ENCODE data around the gene NCAM1.
A peak's percentile ranks its signal among the peaks of the same experiment; 100 is the strongest.

Gene NCAM1

GRCh38 chr11:113308601-113309000, 347.4 kb downstream of the NCAM1 start:
- Histone ChIP-seq H3K27me3 (ENCODE audit: insufficient read depth, low read length, poor library complexity) (no peaks in the 10 kb centered on the region), H4K8ac (ENCODE audit: low read depth, low read length) (no peak overlapping the region), H3K36me3 (ENCODE audit: control insufficient read depth, insufficient read depth, low read length) (no peaks in the 10 kb centered on the region), H3K23ac (ENCODE audit: low read length) (peak overlapping the region; percentile 50), H3K4me1 (ENCODE audit: control insufficient read depth, low read depth, low read length) (no peaks in the 10 kb centered on the region), H2BK5ac (ENCODE audit: low read length) (no peak overlapping the region), H4K5ac (ENCODE audit: low read length) (no peak overlapping the region), H2BK15ac (replicated peaks; ENCODE audit: low read depth) (no peak overlapping the region), H3K79me1 (ENCODE audit: low read length) (no peaks in the 10 kb centered on the region), H3K9ac (ENCODE audit: low read length) (no peak overlapping the region), H3K56ac (ENCODE audit: low read length) (no peak overlapping the region), H3K27ac (ENCODE audit: low read depth, low read length) (no peak overlapping the region), H2BK120ac (ENCODE audit: low read depth, low read length) (no peak overlapping the region), H3K4me2 (ENCODE audit: low read length) (no peak overlapping the region), H2AK5ac (ENCODE audit: low read length) (no peak overlapping the region), H3K4ac (ENCODE audit: low read depth, low read length) (no peak overlapping the region), H3K79me2 (ENCODE audit: control insufficient read depth, insufficient read depth, low read length) (no peaks in the 10 kb centered on the region), H3K4me3 (ENCODE audit: low read length) (no peak overlapping the region), H3K18ac (ENCODE audit: low read length) (no peak overlapping the region)
- no CpG with 5 or more reads among the region's 2 CpGs for WGBS (ENCODE audit: extremely low coverage, insufficient coverage, low lambda C conversion rate)
- no peak for DNase-seq

GRCh38 chr11:113311536-113311935, 350.3 kb downstream of the NCAM1 start:
- no peaks in the 10 kb centered on the region for H3K4me1 ChIP-seq (ENCODE audit: control insufficient read depth, low read depth, low read length)
- no peaks in the 10 kb centered on the region for H3K27me3 ChIP-seq (ENCODE audit: insufficient read depth, low read length, poor library complexity)
- no peak overlapping the region for H3K56ac ChIP-seq (ENCODE audit: low read length)
- no CpG with 5 or more reads among the region's 1 CpG for WGBS (ENCODE audit: extremely low coverage, insufficient coverage, low lambda C conversion rate)
- H3K27ac ChIP-seq (ENCODE audit: low read depth, low read length), result no peak overlapping the region
- no peak overlapping the region for H2AK5ac ChIP-seq (ENCODE audit: low read length)
- H3K23ac ChIP-seq (ENCODE audit: low read length), result no peak overlapping the region
- no peak overlapping the region for H2BK5ac ChIP-seq (ENCODE audit: low read length)
- H3K36me3 ChIP-seq (ENCODE audit: control insufficient read depth, insufficient read depth, low read length), result no peaks in the 10 kb centered on the region
- DNase-seq, result no peak
- no peaks in the 10 kb centered on the region for H3K79me1 ChIP-seq (ENCODE audit: low read length)
- H4K5ac ChIP-seq (ENCODE audit: low read length), result no peak overlapping the region
- no peak overlapping the region for H2BK15ac ChIP-seq (replicated peaks; ENCODE audit: low read depth)
- H3K4ac ChIP-seq (ENCODE audit: low read depth, low read length), result no peak overlapping the region
- H3K9ac ChIP-seq (ENCODE audit: low read length), result no peak overlapping the region
- no peak overlapping the region for H4K8ac ChIP-seq (ENCODE audit: low read depth, low read length)
- no peak overlapping the region for H3K4me2 ChIP-seq (ENCODE audit: low read length)
- H2BK120ac ChIP-seq (ENCODE audit: low read depth, low read length), result no peak overlapping the region
- no peaks in the 10 kb centered on the region for H3K79me2 ChIP-seq (ENCODE audit: control insufficient read depth, insufficient read depth, low read length)
- no peak overlapping the region for H3K4me3 ChIP-seq (ENCODE audit: low read length)
- H3K18ac ChIP-seq (ENCODE audit: low read length), result no peak overlapping the region

GRCh38 chr11:113313601-113314000, 352.4 kb downstream of the NCAM1 start:
- Histone ChIP-seq H3K79me1 (ENCODE audit: low read length) (no peaks in the 10 kb centered on the region), H2BK5ac (ENCODE audit: low read length) (no peak overlapping the region), H2BK120ac (ENCODE audit: low read depth, low read length) (no peak overlapping the region), H3K4me1 (ENCODE audit: control insufficient read depth, low read depth, low read length) (no peaks in the 10 kb centered on the region), H3K23ac (ENCODE audit: low read length) (no peak overlapping the region), H3K4me2 (ENCODE audit: low read length) (no peak overlapping the region), H3K18ac (ENCODE audit: low read length) (no peak overlapping the region), H3K27me3 (ENCODE audit: insufficient read depth, low read length, poor library complexity) (no peaks in the 10 kb centered on the region), H2BK15ac (replicated peaks; ENCODE audit: low read depth) (no peak overlapping the region), H3K4ac (ENCODE audit: low read depth, low read length) (no peak overlapping the region), H3K56ac (ENCODE audit: low read length) (no peak overlapping the region), H3K4me3 (ENCODE audit: low read length) (no peak overlapping the region), H2AK5ac (ENCODE audit: low read length) (no peak overlapping the region), H4K8ac (ENCODE audit: low read depth, low read length) (no peak overlapping the region), H3K27ac (ENCODE audit: low read depth, low read length) (no peak overlapping the region), H3K36me3 (ENCODE audit: control insufficient read depth, insufficient read depth, low read length) (no peaks in the 10 kb centered on the region), H4K5ac (ENCODE audit: low read length) (no peak overlapping the region), H3K9ac (ENCODE audit: low read length) (no peak overlapping the region), H3K79me2 (ENCODE audit: control insufficient read depth, insufficient read depth, low read length) (no peaks in the 10 kb centered on the region)
- no peak for DNase-seq
- no CpG with 5 or more reads among the region's 3 CpGs for WGBS (ENCODE audit: extremely low coverage, insufficient coverage, low lambda C conversion rate)

GRCh38 chr11:113314065-113314388, 352.8 kb downstream of the NCAM1 start:
- H3K56ac ChIP-seq (ENCODE audit: low read length), result peak overlapping the region; percentile 59
- no CpG with 5 or more reads among the region's 9 CpGs for WGBS (ENCODE audit: extremely low coverage, insufficient coverage, low lambda C conversion rate)
- no peak overlapping the region for H2AK5ac ChIP-seq (ENCODE audit: low read length)
- H4K5ac ChIP-seq (ENCODE audit: low read length), result no peak overlapping the region
- no peak for DNase-seq
- H3K18ac ChIP-seq (ENCODE audit: low read length), result no peak overlapping the region
- H3K79me2 ChIP-seq (ENCODE audit: control insufficient read depth, insufficient read depth, low read length), result no peaks in the 10 kb centered on the region
- H3K4me3 ChIP-seq (ENCODE audit: low read length), result no peak overlapping the region
- H3K27me3 ChIP-seq (ENCODE audit: insufficient read depth, low read length, poor library complexity), result no peaks in the 10 kb centered on the region
- H3K4me1 ChIP-seq (ENCODE audit: control insufficient read depth, low read depth, low read length), result no peaks in the 10 kb centered on the region
- no peaks in the 10 kb centered on the region for H3K79me1 ChIP-seq (ENCODE audit: low read length)
- H3K9ac ChIP-seq (ENCODE audit: low read length), result peak overlapping the region; percentile 9
- H3K27ac ChIP-seq (ENCODE audit: low read depth, low read length), result no peak overlapping the region
- no peak overlapping the region for H4K8ac ChIP-seq (ENCODE audit: low read depth, low read length)
- H3K23ac ChIP-seq (ENCODE audit: low read length), result no peak overlapping the region
- no peak overlapping the region for H2BK120ac ChIP-seq (ENCODE audit: low read depth, low read length)
- H3K4me2 ChIP-seq (ENCODE audit: low read length), result peak overlapping the region; percentile 4
- no peak overlapping the region for H2BK15ac ChIP-seq (replicated peaks; ENCODE audit: low read depth)
- H3K4ac ChIP-seq (ENCODE audit: low read depth, low read length), result no peak overlapping the region
- H3K36me3 ChIP-seq (ENCODE audit: control insufficient read depth, insufficient read depth, low read length), result no peaks in the 10 kb centered on the region
- H2BK5ac ChIP-seq (ENCODE audit: low read length), result no peak overlapping the region

GRCh38 chr11:113314389-113315301, 353.4 kb downstream of the NCAM1 start, which contains the start of gene TTC12:
TSS of gene TTC12 (plus strand) at chr11:113314583. CDS start at chr11:113316258, 1,675 bp downstream.
- peak within 1 kb of the TSS; percentile 92 for H3K56ac ChIP-seq (ENCODE audit: low read length)
- WGBS (ENCODE audit: extremely low coverage, insufficient coverage, low lambda C conversion rate), result no CpG with 5 or more reads among the region's 64 CpGs
- no peaks in the 10 kb centered on the region for H3K79me1 ChIP-seq (ENCODE audit: low read length)

More at GRCh38 chr11:113314389-113315301, 353.4 kb downstream of the NCAM1 start, which contains the start of gene TTC12:
- Histone ChIP-seq H2AK5ac (ENCODE audit: low read length) (no peak within 1 kb of the TSS), H2BK120ac (ENCODE audit: low read depth, low read length) (no peak within 1 kb of the TSS), H3K36me3 (ENCODE audit: control insufficient read depth, insufficient read depth, low read length) (no peaks in the 10 kb centered on the region), H3K18ac (ENCODE audit: low read length) (peak within 1 kb of the TSS; percentile 13), H2BK5ac (ENCODE audit: low read length) (no peak within 1 kb of the TSS), H3K4me1 (ENCODE audit: control insufficient read depth, low read depth, low read length) (no peaks in the 10 kb centered on the region), H3K79me2 (ENCODE audit: control insufficient read depth, insufficient read depth, low read length) (no peaks in the 10 kb centered on the region), H3K23ac (ENCODE audit: low read length) (no peak within 1 kb of the TSS), H3K4ac (ENCODE audit: low read depth, low read length) (no peak within 1 kb of the TSS), H3K27ac (ENCODE audit: low read depth, low read length) (peak within 1 kb of the TSS; percentile 65), H3K4me3 (ENCODE audit: low read length) (peak within 1 kb of the TSS; percentile 77), H4K8ac (ENCODE audit: low read depth, low read length) (peak within 1 kb of the TSS; percentile 88), H3K27me3 (ENCODE audit: insufficient read depth, low read length, poor library complexity) (no peaks in the 10 kb centered on the region), H3K9ac (ENCODE audit: low read length) (peak within 1 kb of the TSS; percentile 88), H2BK15ac (replicated peaks; ENCODE audit: low read depth) (no peak within 1 kb of the TSS), H4K5ac (ENCODE audit: low read length) (no peak within 1 kb of the TSS), H3K4me2 (ENCODE audit: low read length) (peak within 1 kb of the TSS; percentile 35)
- DNase-seq, result peak; percentile 96

Data from mesendoderm (in vitro differentiated cells).